SK-N-SH (cell line): ENCODE data around the gene DCAF6. TPM values are rescaled to one million over a fixed set of nuclear protein-coding genes. Genes with fewer than 3 reads are reported as not detected.

Experiments
- CTCF ChIA-PET: fragments of 300-600, 350-600 bp; formaldehyde crosslinking; extraction: SDS; loops from one replicate; lab custom pipeline; 2021; lab: Yijun Ruan, JAX
- POLR2A ChIA-PET: fragments of 350-600 bp; sonication (Branson Sonifier 250); formaldehyde crosslinking; extraction: SDS; loops from one replicate; lab custom pipeline; 2020; ENCODE audit warnings: antibody characterized with exemption, inconsistent platforms; lab: Yijun Ruan, JAX
- DNase-seq: peaks from one replicate; pipeline ENCODE4 v3.0.0; 2012
- H2AFZ ChIP-seq: fragments of 200-600 bp; sonication (generic); 2 replicates; pipeline ENCODE4 v1.8.1; 2016; ENCODE audit warnings: antibody characterized with exemption, mild to moderate bottlenecking, low read depth
- H3F3A ChIP-seq: fragments of 200-600 bp; sonication (generic); replicated peaks from 2 replicates; pipeline ENCODE3; 2016; ENCODE audit warnings: antibody characterized with exemption, mild to moderate bottlenecking; ENCODE audit not compliant: insufficient read depth
- H3K27ac ChIP-seq, 2 experiments: fragments of 200-500 bp in 1 of 2; fragments of 200-600 bp in 1 of 2; sonication (Bioruptor generic) in 1 of 2; sonication (generic), shearing (Covaris generic) in 1 of 2; 2 replicates each; pipeline versions ENCODE4 v1.5.1 to v1.6.1; 2014 to 2016; ENCODE audit warnings: low read depth in 2 of 2, inconsistent platforms in 1 of 2, low read length in 1 of 2, mild to moderate bottlenecking in 1 of 2, mixed read lengths in 1 of 2
- H3K27me3 ChIP-seq: fragments of 200-600 bp; sonication (generic), shearing (Covaris generic); 2 replicates; pipeline ENCODE4 v1.6.1; 2016; ENCODE audit warnings: mixed run types; ENCODE audit not compliant: insufficient read depth
- H3K36me3 ChIP-seq, 2 experiments: fragments of 200-500 bp in 1 of 2; fragments of 200-600 bp in 1 of 2; sonication (Bioruptor generic) in 1 of 2; sonication (generic) in 1 of 2; replicated peaks in 1 of 2; 2 replicates each; pipeline versions ENCODE3 to v1.5.1; 2014 to 2016; ENCODE audit warnings: low read length in 1 of 2, mild to moderate bottlenecking in 1 of 2; ENCODE audit not compliant: insufficient read depth in 2 of 2, control insufficient read depth in 1 of 2
- H3K4me1 ChIP-seq, 2 experiments: fragments of 200-500 bp in 1 of 2; fragments of 200-600 bp in 1 of 2; sonication (Bioruptor generic) in 1 of 2; sonication (generic), shearing (Covaris generic) in 1 of 2; 2 replicates each; pipeline versions ENCODE4 v1.5.1 to v1.6.1; 2014 to 2016; ENCODE audit warnings: low read depth in 1 of 2, low read length in 1 of 2, mixed run types in 1 of 2; ENCODE audit not compliant: insufficient read depth in 2 of 2, control insufficient read depth in 1 of 2
- H3K4me2 ChIP-seq: fragments of 200-600 bp; sonication (generic), shearing (Covaris generic); 2 replicates; pipeline ENCODE4 v1.6.1; 2017; ENCODE audit warnings: mixed run types
- H3K4me3 ChIP-seq, 2 experiments: fragments of 200-500 bp in 1 of 2; fragments of 200-600 bp in 1 of 2; sonication (Bioruptor generic) in 1 of 2; sonication (generic), shearing (Covaris generic) in 1 of 2; 2 replicates each; pipeline versions ENCODE4 v1.5.1 to v1.8.1; 2014 to 2016; ENCODE audit warnings: low read depth in 2 of 2, inconsistent platforms in 1 of 2, low read length in 1 of 2, mild to moderate bottlenecking in 1 of 2, mixed read lengths in 1 of 2, moderate library complexity in 1 of 2
- H3K79me2 ChIP-seq: fragments of 200-600 bp; sonication (generic); 2 replicates; pipeline ENCODE4 v1.8.1; 2017; ENCODE audit warnings: mild to moderate bottlenecking; ENCODE audit not compliant: insufficient read depth
- H3K9ac ChIP-seq: fragments of 200-600 bp; sonication (generic); 2 replicates; pipeline ENCODE4 v1.6.1; 2017; ENCODE audit warnings: mixed run types
- H3K9me2 ChIP-seq: fragments of 200-600 bp; sonication (generic); 2 replicates; pipeline ENCODE4 v1.6.1; 2017; ENCODE audit warnings: mixed run types
- H3K9me3 ChIP-seq: fragments of 200-600 bp; sonication (generic); 2 replicates; pipeline ENCODE4 v1.6.1; 2017; ENCODE audit warnings: mixed run types, mild to moderate bottlenecking, moderate library complexity
- H4K20me1 ChIP-seq: fragments of 200-600 bp; sonication (generic); 2 replicates; pipeline ENCODE4 v1.6.1; 2017; ENCODE audit warnings: mild to moderate bottlenecking, mixed run types; ENCODE audit not compliant: insufficient read depth
- IRF3 ChIP-seq: fragments of 150-350 bp; IDR thresholded peaks from 2 replicates; pipeline ENCODE4 v1.6.1; 2016; ENCODE audit warnings: mild to moderate bottlenecking, low read depth, low read length
- NRF1 ChIP-seq: IDR thresholded peaks from 2 replicates; pipeline ENCODE4 v1.6.1; 2012; ENCODE audit warnings: low read depth, mild to moderate bottlenecking, low read length
- POLR2AphosphoS5 ChIP-seq: IDR thresholded peaks from 2 replicates; pipeline ENCODE4 v1.6.1; 2012; ENCODE audit warnings: low read depth, low read length
- REST ChIP-seq: IDR thresholded peaks from 2 replicates; pipeline ENCODE4 v1.6.1; 2012; ENCODE audit warnings: mild to moderate bottlenecking, low read depth, low read length, moderate library complexity
- RFX5 ChIP-seq: IDR thresholded peaks from 2 replicates; pipeline ENCODE4 v1.6.1; 2012; ENCODE audit warnings: mild to moderate bottlenecking, improper control_type of control experiment, low read length
- SIN3A ChIP-seq: IDR thresholded peaks from 2 replicates; pipeline ENCODE4 v1.6.1; 2012; ENCODE audit warnings: low read depth, mild to moderate bottlenecking, low read length, moderate library complexity, borderline replicate concordance
- SMC3 ChIP-seq: IDR thresholded peaks from 2 replicates; pipeline ENCODE4 v1.6.1; 2012; ENCODE audit warnings: low read depth, low read length, improper control_type of control experiment
- TEAD4 ChIP-seq: IDR thresholded peaks from 2 replicates; pipeline ENCODE4 v1.4.0; 2012; ENCODE audit warnings: mild to moderate bottlenecking, borderline replicate concordance; ENCODE audit not compliant: insufficient read depth
- YY1 ChIP-seq: IDR thresholded peaks from 2 replicates; pipeline ENCODE4 v1.4.0; 2012; ENCODE audit warnings: low read depth, mild to moderate bottlenecking
- WGBS: methylation state at CpG from one replicate; pipeline ENCODE4 v1.1.6; 2017; ENCODE audit warnings: low lambda C conversion rate; 5-methylcytosine and 5-hydroxymethylcytosine counted together
- polyA plus RNA-seq, 3 experiments: library from polyadenylated mRNA; depleted of rRNA; stranded (reverse); fragments of >200 nt; gene quantifications; 2 replicates each; pipeline ENCODE4 v1.2.3, GENCODE V29; 2012
- TF ChIP-seq, protein P1 (sequence below): fragments of 150-350 bp; IDR thresholded peaks from 2 replicates; pipeline ENCODE4 v1.6.1; 2017; ENCODE audit warnings: antibody characterized with exemption, low read length, low read depth, borderline replicate concordance

The DCAF6 gene
- polyA plus RNA-seq, 1 of the 3 experiments (the other 2 are of a cell fraction), result 31.3 TPM

GRCh38 chr1:167927046-167927754, 9.3 kb upstream of the DCAF6 start:
- Histone ChIP-seq H3K79me2 (peaks cover 52% of the 10 kb centered on the region), H3K4me2 (no peak overlapping the region), H3K36me3 (peaks cover 0 to 5% of the 10 kb centered on the region in 2 experiments), H3K27me3 (no peaks in the 10 kb centered on the region), H3K9me3 (no peaks in the 10 kb centered on the region), H3K4me1 (peaks cover 0 to 3% of the 10 kb centered on the region in 2 experiments; a peak in 3 of 4 replicates), H3K27ac (no peak overlapping the region), H2AFZ (no peak overlapping the region), H3K4me3 (no peak overlapping the region), H3K9ac (no peak overlapping the region), H4K20me1 (no peaks in the 10 kb centered on the region), H3K9me2 (no peaks in the 10 kb centered on the region), H3F3A (peaks cover 7% of the 10 kb centered on the region)
- TF ChIP-seq SIN3A, result no peak
- no peak for TF ChIP-seq RFX5
- TF ChIP-seq IRF3, result no peak
- TF ChIP-seq SMC3, result no peak
- no peak for TF ChIP-seq NRF1
- TF ChIP-seq REST, result no peak
- TF ChIP-seq, protein P1, sequence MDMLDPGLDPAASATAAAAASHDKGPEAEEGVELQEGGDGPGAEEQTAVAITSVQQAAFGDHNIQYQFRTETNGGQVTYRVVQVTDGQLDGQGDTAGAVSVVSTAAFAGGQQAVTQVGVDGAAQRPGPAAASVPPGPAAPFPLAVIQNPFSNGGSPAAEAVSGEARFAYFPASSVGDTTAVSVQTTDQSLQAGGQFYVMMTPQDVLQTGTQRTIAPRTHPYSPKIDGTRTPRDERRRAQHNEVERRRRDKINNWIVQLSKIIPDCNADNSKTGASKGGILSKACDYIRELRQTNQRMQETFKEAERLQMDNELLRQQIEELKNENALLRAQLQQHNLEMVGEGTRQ, result no peak
- no peak for TF ChIP-seq TEAD4
- no peak for TF ChIP-seq POLR2AphosphoS5
- TF ChIP-seq YY1, result no peak
- DNase-seq, result no peak
- 79% methylated on average over 4 of the region's 4 CpGs for WGBS
- ChIA-PET CTCF (interaction anchor here (1.1 kb wide), 1 partner anchor 11 kb away, joined by 3 read pairs; no protein-coding TSS in a partner anchor), POLR2A (no interaction called here)
